HG03558 (cell line): Measurements from ENCODE around the gene DPEP3.

Experiments
- ATAC-seq: cut with Tn5 transposase; IDR thresholded peaks from one replicate; pipeline ENCODE4 v1.9.1; 2021; ENCODE audit warnings: moderate number of reproducible peaks; ENCODE audit not compliant: unreplicated experiment; ENCODE audit errors: extremely low read depth

DPEP3 gene

DNA sequence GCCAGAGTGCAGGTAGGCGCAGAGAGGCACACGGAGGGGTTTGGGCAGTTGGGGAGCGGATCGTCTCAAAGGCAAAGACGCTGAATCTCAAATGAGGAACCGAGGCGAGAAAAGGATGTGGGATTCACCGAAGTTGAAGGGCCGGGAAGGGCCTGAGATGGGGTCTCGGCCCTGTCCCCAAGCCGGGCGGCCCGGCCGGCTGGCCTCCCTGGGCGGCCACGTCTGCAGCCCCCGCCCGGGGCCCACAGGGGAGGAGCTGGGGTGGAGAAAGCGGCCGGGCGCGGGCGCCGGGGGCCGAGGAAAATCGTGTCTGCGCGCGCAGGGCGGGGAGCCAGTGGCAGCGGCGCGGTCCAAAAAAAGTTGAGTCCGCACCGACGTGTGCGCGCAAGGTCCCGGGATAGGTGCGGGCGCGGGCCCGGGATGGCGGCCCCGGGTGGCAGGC lies 12.3 kb downstream of the DPEP3 start:
- no peak for ATAC-seq

DNA sequence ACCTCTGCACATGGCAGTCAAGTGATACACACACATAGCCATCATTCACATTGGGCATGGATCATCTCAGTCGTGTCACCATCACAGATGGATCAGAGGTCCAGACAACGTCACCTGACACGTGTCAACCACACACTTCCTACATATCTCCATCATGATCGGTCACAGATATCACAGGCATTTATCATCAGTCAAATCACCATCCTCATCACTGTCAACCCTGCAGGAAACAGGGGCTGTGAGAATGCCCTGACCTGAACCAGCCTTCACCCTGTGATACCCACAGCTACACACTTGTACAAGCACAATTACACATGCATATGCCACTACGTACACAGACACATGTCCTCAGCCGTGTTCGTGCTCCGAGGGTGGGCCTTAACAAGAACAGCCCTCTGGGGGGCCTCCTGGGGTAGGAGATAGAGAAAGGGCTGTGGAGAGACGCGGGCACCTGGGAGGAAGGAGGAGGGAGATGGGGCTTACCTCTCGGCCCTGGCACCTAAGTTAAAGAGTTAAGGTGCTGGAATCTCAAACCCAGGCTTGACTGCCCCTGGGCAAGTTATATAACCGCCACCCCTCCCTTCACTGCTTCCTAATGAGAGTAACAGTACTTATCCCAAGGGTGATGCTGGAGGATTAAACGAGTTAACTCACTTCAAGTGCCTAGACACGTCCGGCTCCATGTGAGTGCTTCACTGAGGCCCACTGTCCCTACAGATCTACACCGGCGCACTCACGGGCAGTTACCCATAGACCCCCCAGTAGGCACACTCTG lies 12.9 kb downstream of the DPEP3 start:
- no peak for ATAC-seq

DNA sequence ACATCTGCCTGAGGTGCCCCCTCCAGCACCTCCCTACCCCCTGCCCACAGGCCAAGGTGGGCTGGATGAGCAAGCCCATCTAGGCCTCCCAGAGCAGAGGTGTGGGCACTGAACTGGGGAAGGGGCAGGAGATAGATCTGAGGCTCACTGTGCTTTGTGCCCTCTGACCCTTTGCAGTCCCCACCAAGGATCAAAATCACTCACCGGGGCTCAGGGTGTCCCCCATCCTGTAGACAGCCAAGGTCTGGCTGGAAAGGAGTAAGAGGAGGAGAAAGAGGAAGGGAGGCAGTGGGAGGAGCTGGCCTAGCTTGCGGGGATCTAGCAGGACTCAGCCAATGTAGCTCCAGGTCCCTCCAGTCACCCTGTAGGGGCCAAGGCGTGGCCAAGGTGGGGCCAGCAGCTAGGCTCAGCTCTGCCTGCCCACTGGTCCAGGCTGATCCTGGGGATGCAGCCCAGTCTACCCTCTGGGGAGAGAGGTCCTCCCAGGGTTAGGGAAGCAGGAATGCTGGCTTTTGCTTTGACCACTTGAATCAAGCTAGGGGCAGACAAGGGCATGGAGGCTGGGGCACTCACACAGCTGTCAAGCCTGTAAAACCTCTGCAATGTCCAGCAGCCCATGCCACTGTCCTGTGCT lies 13.6 kb downstream of the DPEP3 start:
- ATAC-seq = no peak

- ATAC-seq = no peak
Measured at GRCh38 chr16:67965668-67966548, 14.4 kb downstream of the DPEP3 start.

GRCh38 chr16:67964477-67965131 lies 15.7 kb downstream of the DPEP3 start:
- ATAC-seq = no peak

DNA sequence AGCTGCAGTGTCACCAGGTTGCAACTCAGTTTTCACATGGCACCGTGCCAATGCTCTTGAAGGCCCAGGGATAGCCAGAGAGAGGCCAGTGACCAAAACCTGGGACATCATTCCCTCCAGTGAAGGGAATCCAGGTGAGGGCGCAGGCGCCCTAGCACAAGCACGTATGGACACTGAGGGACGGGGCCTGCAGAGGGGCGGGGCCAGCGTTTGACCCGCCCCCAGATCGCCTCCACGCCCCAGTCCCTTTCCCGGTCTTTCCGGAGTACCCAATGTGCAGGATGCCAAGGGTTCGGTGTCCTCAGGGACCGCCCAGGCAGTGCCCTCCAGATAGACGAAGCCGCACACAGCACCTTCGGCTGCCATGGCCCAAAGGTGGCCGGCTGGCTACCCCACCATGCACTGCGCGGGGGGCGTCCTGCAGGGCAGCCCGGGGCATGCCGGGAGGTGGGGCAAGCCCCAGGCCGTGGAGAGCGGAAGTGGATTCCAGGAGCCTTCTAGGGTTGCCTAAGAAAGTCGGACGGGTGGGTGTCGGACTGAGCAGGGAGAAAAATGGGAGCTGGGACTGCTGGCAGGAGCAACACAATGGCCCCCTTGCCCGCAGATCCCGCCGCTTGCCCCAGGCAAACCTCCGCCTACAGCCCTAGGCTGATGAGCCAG lies 16.5 kb downstream of the DPEP3 start:
- no peak for ATAC-seq

- ATAC-seq = no peak
Measured at GRCh38 chr16:67963292-67963661, 17.0 kb downstream of the DPEP3 start.

- no peak for ATAC-seq
Measured at GRCh38 chr16:67962135-67962534, 18.2 kb downstream of the DPEP3 start.

DNA sequence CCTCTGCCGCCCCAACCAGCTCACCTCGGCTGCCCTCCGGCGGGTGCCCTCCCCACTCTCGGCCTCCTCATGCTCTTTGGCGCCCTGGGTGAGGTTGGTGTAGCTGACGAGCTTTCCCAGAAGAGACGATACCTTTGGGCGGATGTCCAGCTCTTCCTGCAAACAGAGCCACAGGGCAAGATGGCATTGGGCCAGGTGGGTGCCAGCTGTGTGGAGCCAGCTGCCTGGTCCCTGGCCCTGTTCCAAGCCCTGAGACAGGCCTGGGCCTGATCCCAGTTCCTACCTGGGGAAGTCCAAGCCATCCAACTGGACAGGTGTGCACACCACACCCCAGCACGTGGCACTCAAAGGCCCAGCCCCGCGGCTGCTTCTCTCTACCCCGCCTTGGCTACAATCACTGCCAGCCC lies 18.7 kb downstream of the DPEP3 start:
- no peak for ATAC-seq

DNA sequence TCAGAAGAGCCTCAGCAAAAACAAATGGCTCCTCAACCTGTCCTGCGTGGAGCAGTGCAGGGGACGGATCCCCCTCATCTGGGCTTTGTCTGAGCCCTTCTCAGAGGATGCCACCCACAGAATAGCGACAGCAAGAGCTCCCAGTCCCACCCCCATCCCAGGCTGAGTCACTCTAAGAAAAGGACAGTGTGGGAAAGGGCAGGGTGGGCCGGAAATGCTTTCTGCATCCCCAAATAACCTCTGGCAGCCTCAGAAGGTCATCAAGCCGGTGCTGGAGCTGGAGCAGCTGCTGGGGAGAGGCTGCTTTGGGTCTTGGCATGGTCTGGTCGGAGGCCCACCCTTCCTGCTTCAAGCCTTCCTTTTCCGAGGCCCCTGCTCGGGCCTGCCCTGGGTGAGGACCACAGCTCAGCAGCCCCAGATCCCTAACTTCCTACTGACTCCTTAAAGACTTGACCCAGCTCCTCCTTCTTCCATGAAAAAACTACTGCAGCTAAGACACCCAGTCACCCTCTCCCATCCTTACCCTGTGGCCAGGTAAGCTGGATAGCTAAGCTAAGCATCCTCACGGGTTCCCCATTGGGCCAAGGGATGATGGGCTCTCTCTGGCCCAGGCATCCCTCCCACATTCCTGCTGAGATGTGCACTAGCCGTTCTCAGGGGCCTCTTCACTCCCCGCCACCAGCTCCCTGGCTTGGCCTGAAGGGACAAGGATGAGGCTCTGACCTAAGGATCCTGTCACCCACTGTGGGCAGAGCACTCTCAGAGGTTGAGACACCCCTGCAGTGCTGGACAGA lies 20.6 kb downstream of the DPEP3 start:
- no peak for ATAC-seq

GRCh38 chr16:67957622-67958021 lies 22.7 kb downstream of the DPEP3 start:
- no peak for ATAC-seq

GRCh38 chr16:67954421-67955196 lies 25.7 kb downstream of the DPEP3 start:
- ATAC-seq = no peak

- no peak for ATAC-seq
Measured at GRCh38 chr16:67953641-67954375, 26.5 kb downstream of the DPEP3 start.

DNA sequence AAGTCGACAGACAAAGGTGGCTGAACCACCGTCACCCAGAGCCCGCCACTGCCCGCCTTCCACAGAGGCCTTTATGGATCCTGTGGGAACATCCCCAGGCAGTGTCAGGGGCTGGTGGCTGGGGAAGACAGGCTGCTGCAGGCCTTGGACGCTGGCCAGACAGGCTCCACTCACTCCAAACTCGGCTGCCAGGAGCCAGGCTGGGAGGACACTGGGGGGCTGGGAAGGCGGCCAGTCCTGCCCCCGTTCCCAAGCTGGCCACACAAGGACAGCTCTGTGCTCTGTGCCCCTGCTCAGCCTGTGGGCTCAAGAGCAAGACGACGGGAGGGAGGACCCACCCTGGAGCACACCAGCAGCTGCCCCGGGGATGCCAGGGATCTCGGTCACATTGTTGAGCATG lies 28.8 kb downstream of the DPEP3 start:
- ATAC-seq = no peak

- ATAC-seq = no peak
Measured at GRCh38 chr16:67950335-67950843, 29.9 kb downstream of the DPEP3 start.

DNA sequence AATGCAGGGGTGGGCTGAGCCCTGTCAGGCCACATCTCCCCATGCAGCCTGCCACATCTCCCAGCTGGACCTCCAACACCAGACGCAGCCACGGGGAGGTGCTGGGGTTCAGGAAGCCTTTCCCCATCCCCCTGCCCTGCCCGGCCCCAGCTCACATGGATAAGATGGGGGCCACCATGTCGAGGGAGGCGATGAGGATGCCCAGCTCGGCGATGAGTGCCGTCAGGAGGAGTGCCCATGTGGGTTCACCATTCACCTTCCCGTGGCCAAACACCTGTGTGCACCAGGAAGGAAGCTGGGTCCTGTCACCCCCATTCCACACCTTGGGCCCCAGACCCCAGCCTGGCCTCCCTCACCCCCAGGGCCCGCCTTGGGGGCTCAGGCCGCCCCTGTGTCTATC lies 30.7 kb downstream of the DPEP3 start:
- no peak for ATAC-seq

DNA sequence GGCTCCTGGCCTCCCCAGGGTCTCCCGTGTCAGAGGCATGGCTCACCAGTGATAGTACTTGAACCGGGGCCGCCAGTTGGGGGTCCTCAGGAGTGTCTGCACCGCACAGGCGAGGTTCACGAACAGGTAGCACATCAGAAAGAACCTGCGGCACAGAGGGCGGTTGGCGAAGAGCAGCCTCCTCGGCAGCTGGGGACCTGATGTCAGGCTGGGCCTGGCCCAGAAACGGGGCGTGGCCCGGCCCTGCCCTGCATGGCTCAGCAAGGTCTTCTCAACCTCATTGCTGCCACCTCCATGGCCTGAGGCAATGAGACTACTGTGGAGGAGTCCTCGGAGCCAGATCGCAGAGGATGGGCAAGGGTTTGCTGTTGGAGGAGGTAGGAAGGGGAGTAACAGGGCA lies 32.3 kb downstream of the DPEP3 start:
- ATAC-seq = no peak
